ENCODE measurements around the gene TRAK1. TPM values are rescaled to one million over a fixed set of nuclear protein-coding genes. Genes with fewer than 3 reads are reported as not detected.

TRAK1 gene
- total RNA-seq, 1 donor from 2014 or later: 36.8 TPM

DNA sequence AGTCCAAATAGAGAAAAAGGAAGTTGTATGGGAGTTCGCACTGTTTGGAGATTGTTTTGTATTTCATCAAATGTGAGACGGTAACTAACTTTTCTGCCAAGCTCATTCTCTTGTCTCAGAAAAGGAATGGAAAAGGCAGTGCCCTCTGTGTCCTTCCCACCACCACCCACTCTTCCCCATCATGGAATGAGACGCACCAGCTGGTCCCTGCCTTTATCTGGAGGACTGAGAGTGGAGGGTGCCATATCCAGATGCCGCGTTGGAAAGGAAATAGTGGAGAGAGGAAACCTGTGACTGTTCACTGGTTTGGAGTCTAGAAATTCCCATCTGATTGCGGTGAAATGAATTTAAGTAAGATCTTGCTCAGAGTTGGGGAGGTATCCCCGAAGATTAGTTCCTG, 178.5 kb downstream of the TRAK1 start:
- Histone ChIP-seq H3K4me3 (no peak overlapping the region), H3K4me1 (peaks cover 11% of the 10 kb centered on the region), H3K36me3 (no peaks in the 10 kb centered on the region), H3K27ac (no peak overlapping the region), H3K27me3 (no peaks in the 10 kb centered on the region), H3K9me3 (no peaks in the 10 kb centered on the region)
- intact Hi-C loops (cut with DNase I): no loop called here
- no peak for DNase-seq (ENCODE audit: extremely low spot score in 2 of 2)
- TF ChIP-seq POLR2A (IDR thresholded peaks at IDR 0.05) (no peak), POLR2AphosphoS5 (IDR thresholded peaks at IDR 0.05; ENCODE audit: insufficient read depth in 1 of 2, low read depth in 1 of 2) (no peak)
- TF ChIP-seq, protein P1, sequence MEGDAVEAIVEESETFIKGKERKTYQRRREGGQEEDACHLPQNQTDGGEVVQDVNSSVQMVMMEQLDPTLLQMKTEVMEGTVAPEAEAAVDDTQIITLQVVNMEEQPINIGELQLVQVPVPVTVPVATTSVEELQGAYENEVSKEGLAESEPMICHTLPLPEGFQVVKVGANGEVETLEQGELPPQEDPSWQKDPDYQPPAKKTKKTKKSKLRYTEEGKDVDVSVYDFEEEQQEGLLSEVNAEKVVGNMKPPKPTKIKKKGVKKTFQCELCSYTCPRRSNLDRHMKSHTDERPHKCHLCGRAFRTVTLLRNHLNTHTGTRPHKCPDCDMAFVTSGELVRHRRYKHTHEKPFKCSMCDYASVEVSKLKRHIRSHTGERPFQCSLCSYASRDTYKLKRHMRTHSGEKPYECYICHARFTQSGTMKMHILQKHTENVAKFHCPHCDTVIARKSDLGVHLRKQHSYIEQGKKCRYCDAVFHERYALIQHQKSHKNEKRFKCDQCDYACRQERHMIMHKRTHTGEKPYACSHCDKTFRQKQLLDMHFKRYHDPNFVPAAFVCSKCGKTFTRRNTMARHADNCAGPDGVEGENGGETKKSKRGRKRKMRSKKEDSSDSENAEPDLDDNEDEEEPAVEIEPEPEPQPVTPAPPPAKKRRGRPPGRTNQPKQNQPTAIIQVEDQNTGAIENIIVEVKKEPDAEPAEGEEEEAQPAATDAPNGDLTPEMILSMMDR (IDR thresholded peaks at IDR 0.05): no peak

DNA sequence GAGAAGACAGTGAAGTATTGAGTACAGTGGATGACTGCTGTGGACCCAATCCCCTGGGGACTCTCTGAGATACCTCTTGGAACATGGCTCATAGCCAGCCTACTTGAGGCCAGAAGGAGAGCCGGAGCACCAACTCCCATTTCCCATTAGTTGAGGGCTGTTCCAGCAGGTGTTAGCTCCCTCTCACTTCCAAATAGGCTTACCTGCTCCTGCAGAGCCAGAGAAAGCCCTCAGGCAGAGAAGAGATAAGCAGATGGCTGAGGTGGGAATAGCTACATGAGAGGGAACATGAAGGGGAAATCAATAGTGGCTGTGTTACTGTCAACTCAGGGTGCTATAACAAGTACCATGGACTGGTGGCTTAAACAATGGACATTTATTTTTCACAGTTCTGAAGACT, 179.4 kb downstream of the TRAK1 start:
- TF ChIP-seq POLR2A (IDR thresholded peaks at IDR 0.05) (no peak), POLR2AphosphoS5 (IDR thresholded peaks at IDR 0.05; ENCODE audit: insufficient read depth in 1 of 2, low read depth in 1 of 2) (no peak)
- TF ChIP-seq, protein P1 (IDR thresholded peaks at IDR 0.05): no peak
- no peaks in the 10 kb centered on the region for H3K36me3 ChIP-seq
- H3K4me3 ChIP-seq: no peak overlapping the region

GRCh38 chr3:42271786-42272185, 180.6 kb downstream of the TRAK1 start:
- TF ChIP-seq, protein P1 (IDR thresholded peaks at IDR 0.05): no peak
- TF ChIP-seq POLR2A (IDR thresholded peaks at IDR 0.05): no peak
- no peak for TF ChIP-seq POLR2AphosphoS5 (IDR thresholded peaks at IDR 0.05; ENCODE audit: insufficient read depth in 1 of 2, low read depth in 1 of 2)

More for the DNA sequence above, 179.4 kb downstream of the TRAK1 start:
- H3K27ac ChIP-seq: no peak overlapping the region
- no peaks in the 10 kb centered on the region for H3K27me3 ChIP-seq
- H3K9me3 ChIP-seq: no peaks in the 10 kb centered on the region
- peaks cover 2% of the 10 kb centered on the region for H3K4me1 ChIP-seq
- no peak for DNase-seq (ENCODE audit: extremely low spot score in 2 of 2)
- intact Hi-C loops (cut with DNase I): no loop called here

DNA sequence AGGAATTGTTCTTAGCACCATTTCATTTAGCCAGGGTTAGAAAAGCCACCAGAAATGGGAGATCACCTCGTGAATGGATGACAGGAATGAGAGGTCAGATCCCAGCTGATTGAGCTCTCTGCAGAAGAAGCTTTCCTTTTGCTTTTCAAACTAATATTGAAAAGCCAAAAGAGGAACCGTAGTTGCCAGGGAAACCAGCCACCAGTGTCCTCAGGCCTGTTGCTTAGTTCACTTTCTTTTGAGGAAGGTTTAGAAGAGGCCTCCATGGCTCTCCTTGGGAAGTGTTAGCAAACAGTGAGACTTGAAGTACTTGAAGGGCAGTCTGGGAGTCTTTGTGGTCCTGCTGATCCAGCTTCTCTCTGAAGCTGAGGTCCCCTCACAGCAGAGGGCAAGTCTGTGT, 182.2 kb downstream of the TRAK1 start:
- no peaks in the 10 kb centered on the region for H3K4me1 ChIP-seq
- H3K27ac ChIP-seq: no peak overlapping the region
- no peak overlapping the region for H3K4me3 ChIP-seq
- DNase-seq (ENCODE audit: extremely low spot score in 2 of 2): no peak
- intact Hi-C loops (cut with DNase I): no loop called here
- H3K27me3 ChIP-seq: no peaks in the 10 kb centered on the region
- no peaks in the 10 kb centered on the region for H3K9me3 ChIP-seq
- H3K36me3 ChIP-seq: no peaks in the 10 kb centered on the region
- no peak for TF ChIP-seq POLR2AphosphoS5 (IDR thresholded peaks at IDR 0.05; ENCODE audit: insufficient read depth in 1 of 2, low read depth in 1 of 2)

More at GRCh38 chr3:42271786-42272185, 180.6 kb downstream of the TRAK1 start:
- DNase-seq (ENCODE audit: extremely low spot score in 2 of 2): no peak
- Histone ChIP-seq H3K36me3 (no peaks in the 10 kb centered on the region), H3K4me3 (no peak overlapping the region), H3K4me1 (no peaks in the 10 kb centered on the region), H3K27ac (no peak overlapping the region), H3K27me3 (no peaks in the 10 kb centered on the region), H3K9me3 (no peaks in the 10 kb centered on the region)
- intact Hi-C loops (cut with DNase I): no loop called here

DNA sequence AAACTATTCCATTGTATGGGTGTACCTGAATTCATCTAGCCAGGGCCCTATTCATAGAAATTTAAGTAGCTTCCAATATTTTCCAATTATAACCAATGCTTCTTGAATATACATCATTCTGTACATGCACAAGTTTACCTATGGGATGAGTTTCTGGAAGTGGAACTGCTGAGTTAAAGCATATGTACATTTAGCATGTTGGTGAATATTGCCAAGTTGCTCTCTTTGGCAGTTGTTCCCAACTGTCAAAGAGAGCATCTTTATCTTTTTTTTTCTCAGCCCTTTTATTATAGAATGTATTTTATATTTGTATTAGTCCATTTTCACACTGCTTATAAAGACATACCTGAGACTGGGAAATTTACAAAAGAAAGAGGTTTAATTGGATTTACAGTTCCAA, 183.1 kb downstream of the TRAK1 start:
- Histone ChIP-seq H3K36me3 (no peaks in the 10 kb centered on the region), H3K27me3 (no peaks in the 10 kb centered on the region), H3K4me1 (no peaks in the 10 kb centered on the region), H3K9me3 (no peaks in the 10 kb centered on the region), H3K4me3 (no peak overlapping the region), H3K27ac (no peak overlapping the region)
- DNase-seq (ENCODE audit: extremely low spot score in 2 of 2): no peak
- TF ChIP-seq POLR2A (IDR thresholded peaks at IDR 0.05) (no peak), POLR2AphosphoS5 (IDR thresholded peaks at IDR 0.05; ENCODE audit: insufficient read depth in 1 of 2, low read depth in 1 of 2) (no peak)
- TF ChIP-seq, protein P1 (IDR thresholded peaks at IDR 0.05): no peak
- intact Hi-C loops (cut with DNase I): no loop called here

Data from vagina (tissue), 2 donors.